K562 (cell line): ENCODE measurements around the gene AKT1S1. TPM values are rescaled to one million over a fixed set of nuclear protein-coding genes. Genes with fewer than 3 reads are reported as not detected.
A peak's percentile ranks its signal among the peaks of the same experiment; 100 is the strongest.

ENCODE experiments used
- ARID2 ChIP-seq: fragments of 450-650 bp; IDR thresholded peaks from 2 replicates; pipeline ENCODE4 v1.6.1; 2017; ENCODE audit warnings: antibody characterized with exemption, mild to moderate bottlenecking
- FIP1L1 ChIP-seq: fragments of 200-400 bp; formaldehyde crosslinking; IDR thresholded peaks from 2 replicates; pipeline ENCODE4 v1.6.1; 2018; ENCODE audit warnings: mild to moderate bottlenecking, low read depth, low read length; ENCODE audit not compliant: poor library complexity, severe bottlenecking
- HLTF ChIP-seq: fragments of 450-650 bp; IDR thresholded peaks from 2 replicates; pipeline ENCODE4 v1.6.1; 2016
- MAFF ChIP-seq: IDR thresholded peaks from 2 replicates; pipeline ENCODE4 v1.6.1; 2012; ENCODE audit warnings: low read length, improper control_type of control experiment
- MAFG ChIP-seq: fragments of 450-650 bp; conservative IDR thresholded peaks from 2 replicates; pipeline ENCODE4 v1.6.1; 2016; ENCODE audit warnings: missing genetic modification characterization, missing compliant biosample characterization
- MBD2 ChIP-seq: sonication (generic); IDR thresholded peaks from 2 replicates; pipeline ENCODE4 v1.6.1; 2016; ENCODE audit warnings: low read depth, borderline replicate concordance
- MCM7 ChIP-seq, 2 experiments: fragments of 450-650 bp; IDR thresholded peaks; 2 replicates each; pipeline ENCODE4 v1.6.1; 2016 to 2018
- MEF2D ChIP-seq: conservative IDR thresholded peaks from 2 replicates; pipeline ENCODE4 v1.6.1; 2016; ENCODE audit warnings: low read depth, missing genetic modification characterization, missing compliant biosample characterization
- NCOA4 ChIP-seq: fragments of 450-650 bp; IDR thresholded peaks from 2 replicates; pipeline ENCODE4 v1.6.1; 2018; ENCODE audit warnings: mild to moderate bottlenecking; ENCODE audit not compliant: partially characterized antibody
- SMAD2 ChIP-seq: fragments of 150-350 bp; IDR thresholded peaks from 2 replicates; pipeline ENCODE4 v1.6.1; 2014; ENCODE audit warnings: low read depth, mild to moderate bottlenecking, low read length
- SMC3 ChIP-seq: conservative IDR thresholded peaks from 2 replicates; pipeline ENCODE4 v1.6.1; 2011; ENCODE audit warnings: low read depth, low read length, improper control_type of control experiment; ENCODE audit not compliant: insufficient read depth
- ZBED1 ChIP-seq: IDR thresholded peaks from 2 replicates; pipeline ENCODE4 v1.6.1; 2014
- ZBTB40 ChIP-seq, 2 experiments: fragments of 450-650 bp in 1 of 2; sonication (generic) in 1 of 2; formaldehyde crosslinking in 1 of 2; IDR thresholded peaks; 2 replicates each; pipeline versions ENCODE4 v1.7.1 to v1.9.0; 2016 to 2022; ENCODE audit warnings: inconsistent platforms in 1 of 2, mild to moderate bottlenecking in 1 of 2, missing genetic modification reagents in 1 of 2
- ZNF175 ChIP-seq: fragments of 200-800 bp; sonication (Bioruptor generic); IDR thresholded peaks from 2 replicates; pipeline ENCODE4 v1.6.1; 2016; ENCODE audit warnings: low read depth, mild to moderate bottlenecking, missing genetic modification characterization, missing compliant biosample characterization
- ZNF707 ChIP-seq: fragments of 250-450 bp; sonication (Bioruptor Pico); conservative IDR thresholded peaks from 2 replicates; pipeline ENCODE4 v1.8.0; 2022; ENCODE audit warnings: inconsistent platforms, mild to moderate bottlenecking, moderate library complexity
- polyA plus RNA-seq, 8 experiments: library from polyadenylated mRNA; depleted of rRNA in 4 of 8; stranded (reverse) in 5 of 8; unstranded in 3 of 8; fragments of >200 nt; fragmentation: Nextera tagmentation in 2 of 8; fragmentation: Illumina TruSeq in 1 of 8; extraction: Ambion mirVana in 2 of 8; extraction: Trizol in 1 of 8; gene quantifications; 2 replicates each; pipeline versions ENCODE4 v1.2.1 to v1.2.3, GENCODE V29; 2011 to 2014; ENCODE audit warnings: inconsistent platforms in 1 of 8, missing spikeins in 1 of 8
- total RNA-seq, 7 experiments: library from RNA; depleted of rRNA in 6 of 7; stranded (reverse); fragments of >200 nt in 6 of 7; fragmentation: Illumina TruSeq in 2 of 7; extraction: Trizol in 2 of 7; gene quantifications; 2 replicates each; pipeline versions ENCODE4 v1.2.1 to v1.2.3, GENCODE V29; 2011 to 2021; ENCODE audit warnings: low replicate concordance in 1 of 7
- TF ChIP-seq, protein P1 (sequence below): sonication (generic); formaldehyde crosslinking; IDR thresholded peaks from 2 replicates; pipeline ENCODE4 v1.8.0; 2022; ENCODE audit warnings: mild to moderate bottlenecking, missing genetic modification reagents
- TF ChIP-seq, protein P2 (sequence below): fragments of 450-650 bp; formaldehyde crosslinking; IDR thresholded peaks from 2 replicates; pipeline ENCODE4 v1.4.0; 2020; ENCODE audit warnings: mild to moderate bottlenecking

AKT1S1 gene
- total and polyA plus RNA-seq, 9 of the 15 experiments (the other 6 are each of a cell fraction or from before 2014, with no cell fraction given), result 1.2 to 50.3 (median 17.1) TPM

DNA sequence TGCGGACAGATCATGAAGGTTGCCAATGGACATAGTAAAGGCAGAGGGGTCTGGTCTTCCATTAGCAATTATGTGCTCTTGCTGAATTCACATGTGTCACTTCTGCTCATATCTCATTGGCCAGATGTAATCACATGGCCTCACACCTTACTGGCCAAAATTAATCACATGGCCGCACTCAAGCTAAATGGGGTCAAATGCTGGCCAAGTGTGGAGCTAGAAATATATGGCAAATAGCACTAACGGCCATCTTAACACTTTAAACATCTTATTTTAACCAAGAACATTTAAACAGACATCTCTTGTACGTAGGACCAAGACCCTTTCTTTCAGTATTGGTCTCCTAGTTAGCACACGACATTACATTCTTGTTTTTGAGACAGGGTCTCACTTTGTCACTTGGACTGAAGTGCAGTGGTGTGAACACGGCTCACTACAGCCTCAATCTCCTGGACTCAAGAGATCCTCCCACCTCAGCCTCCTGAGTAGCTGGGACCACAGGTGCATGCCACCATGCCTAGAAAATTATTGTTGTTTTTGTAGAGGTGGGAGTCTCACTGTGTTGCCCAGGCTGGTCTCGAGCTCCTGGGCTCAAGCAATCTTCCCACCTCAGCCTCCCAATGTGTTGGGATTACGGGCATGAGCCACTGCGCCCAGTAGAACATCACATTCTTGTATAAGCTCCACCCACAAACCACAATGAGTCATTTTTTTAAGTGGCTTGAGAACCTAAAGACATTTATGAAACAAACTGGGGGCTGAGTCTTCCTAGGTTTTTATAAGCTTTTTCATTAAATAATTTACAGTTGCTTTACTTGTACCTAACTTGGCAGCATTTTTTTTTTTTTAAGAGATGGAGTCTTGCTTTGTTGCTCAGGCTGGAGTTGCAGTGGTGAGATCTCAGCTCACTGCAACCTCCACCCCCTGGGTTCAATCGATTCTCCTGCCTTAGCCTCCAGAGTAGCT lies 29.1 kb downstream of the AKT1S1 start (continued):
- TF ChIP-seq MBD2 (no peak), MAFF (no peak; the same call in 1 of the 2 replicates), ARID2 (no peak), ZNF707 (CRISPR knock-in tag) (no peak), SMC3 (no peak), HLTF (no peak), MCM7 (IDR thresholded peaks at IDR 0.05) (no peak), NCOA4 (no peak), FIP1L1 (no peak), ZBED1 (no peak), ZBTB40 (IDR thresholded peaks at IDR 0.05) (no peak), ZBTB40 (CRISPR knock-in tag; IDR thresholded peaks at IDR 0.05) (no peak), MEF2D (tag) (0 out of 2 replicates have a peak, but pooled peaks have one; percentile 24), SMAD2 (no peak), ZNF175 (CRISPR knock-in tag) (no peak), MAFG (no peak)
- TF ChIP-seq, protein P1, sequence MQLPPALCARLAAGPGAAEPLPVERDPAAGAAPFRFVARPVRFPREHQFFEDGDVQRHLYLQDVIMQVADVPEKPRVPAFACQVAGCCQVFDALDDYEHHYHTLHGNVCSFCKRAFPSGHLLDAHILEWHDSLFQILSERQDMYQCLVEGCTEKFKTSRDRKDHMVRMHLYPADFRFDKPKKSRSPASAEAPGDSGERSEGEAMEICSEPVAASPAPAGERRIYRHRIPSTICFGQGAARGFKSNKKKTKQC, result 0 out of 2 replicates have a peak, but pooled peaks have one; percentile 4
- TF ChIP-seq, protein P2, sequence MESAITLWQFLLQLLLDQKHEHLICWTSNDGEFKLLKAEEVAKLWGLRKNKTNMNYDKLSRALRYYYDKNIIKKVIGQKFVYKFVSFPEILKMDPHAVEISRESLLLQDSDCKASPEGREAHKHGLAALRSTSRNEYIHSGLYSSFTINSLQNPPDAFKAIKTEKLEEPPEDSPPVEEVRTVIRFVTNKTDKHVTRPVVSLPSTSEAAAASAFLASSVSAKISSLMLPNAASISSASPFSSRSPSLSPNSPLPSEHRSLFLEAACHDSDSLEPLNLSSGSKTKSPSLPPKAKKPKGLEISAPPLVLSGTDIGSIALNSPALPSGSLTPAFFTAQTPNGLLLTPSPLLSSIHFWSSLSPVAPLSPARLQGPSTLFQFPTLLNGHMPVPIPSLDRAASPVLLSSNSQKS (CRISPR knock-in tag), result no peak
